ENCODE measurements around the gene EEIG1.

EEIG1 gene

DNA sequence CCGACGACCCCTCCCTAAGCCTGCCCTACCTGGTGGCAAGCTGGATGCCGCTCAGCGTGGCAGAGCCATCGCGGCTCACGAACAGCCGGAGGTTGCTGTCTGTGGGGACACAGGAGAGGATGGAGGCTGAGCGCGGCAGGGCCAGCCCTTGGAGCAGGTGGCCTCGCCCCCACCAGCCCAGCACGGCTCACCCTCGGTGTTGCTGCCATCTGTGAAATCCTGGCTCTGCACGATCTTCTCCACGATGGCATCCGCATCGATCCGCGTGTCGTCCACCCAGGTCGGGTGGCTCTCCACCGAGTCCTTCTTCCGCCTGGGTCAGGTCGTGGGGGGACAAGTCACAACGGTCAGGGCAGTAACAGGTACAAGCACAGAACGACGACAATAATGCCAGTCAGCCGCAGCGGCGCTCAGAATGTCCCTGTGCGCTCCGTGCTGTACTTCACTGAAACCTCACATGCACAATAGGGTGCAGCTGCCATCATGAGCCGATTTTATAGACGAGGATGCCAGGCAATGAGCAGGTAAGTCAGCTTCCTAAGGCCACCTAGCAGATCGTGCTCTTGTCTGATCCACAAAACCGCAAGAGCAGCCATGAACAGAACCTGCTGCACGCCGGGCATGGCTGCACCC, 36.1 kb downstream of the EEIG1 start:
- Histone ChIP-seq H2AFZ (ENCODE audit: low read depth, low read length) (no peak overlapping the region), H3K4me1 (ENCODE audit: low read length) (peaks cover 22% of the 10 kb centered on the region), H3K9ac (ENCODE audit: low read length) (no peak overlapping the region), H3K27ac (ENCODE audit: low read length) (no peak overlapping the region), H3K36me3 (replicated peaks; ENCODE audit: low read depth, low read length) (peaks cover 10% of the 10 kb centered on the region), H3K9me3 (ENCODE audit: insufficient read depth, low read length) (no peaks in the 10 kb centered on the region), H4K20me1 (ENCODE audit: insufficient read depth, low read length) (no peaks in the 10 kb centered on the region), H3K4me3 (ENCODE audit: low read length) (no peak overlapping the region), H3K4me2 (ENCODE audit: low read length) (no peak overlapping the region), H3K79me2 (ENCODE audit: low read length) (no peaks in the 10 kb centered on the region), H3K27me3 (ENCODE audit: low read depth, low read length) (no peaks in the 10 kb centered on the region)
- TF ChIP-seq, protein P1, sequence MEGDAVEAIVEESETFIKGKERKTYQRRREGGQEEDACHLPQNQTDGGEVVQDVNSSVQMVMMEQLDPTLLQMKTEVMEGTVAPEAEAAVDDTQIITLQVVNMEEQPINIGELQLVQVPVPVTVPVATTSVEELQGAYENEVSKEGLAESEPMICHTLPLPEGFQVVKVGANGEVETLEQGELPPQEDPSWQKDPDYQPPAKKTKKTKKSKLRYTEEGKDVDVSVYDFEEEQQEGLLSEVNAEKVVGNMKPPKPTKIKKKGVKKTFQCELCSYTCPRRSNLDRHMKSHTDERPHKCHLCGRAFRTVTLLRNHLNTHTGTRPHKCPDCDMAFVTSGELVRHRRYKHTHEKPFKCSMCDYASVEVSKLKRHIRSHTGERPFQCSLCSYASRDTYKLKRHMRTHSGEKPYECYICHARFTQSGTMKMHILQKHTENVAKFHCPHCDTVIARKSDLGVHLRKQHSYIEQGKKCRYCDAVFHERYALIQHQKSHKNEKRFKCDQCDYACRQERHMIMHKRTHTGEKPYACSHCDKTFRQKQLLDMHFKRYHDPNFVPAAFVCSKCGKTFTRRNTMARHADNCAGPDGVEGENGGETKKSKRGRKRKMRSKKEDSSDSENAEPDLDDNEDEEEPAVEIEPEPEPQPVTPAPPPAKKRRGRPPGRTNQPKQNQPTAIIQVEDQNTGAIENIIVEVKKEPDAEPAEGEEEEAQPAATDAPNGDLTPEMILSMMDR (IDR thresholded peaks at IDR 0.05; ENCODE audit: low read depth, low read length), result no peak
- no peak for TF ChIP-seq EZH2phosphoT487 (IDR thresholded peaks at IDR 0.05; ENCODE audit: low read depth)

- Histone ChIP-seq H3K79me2 (ENCODE audit: low read length) (no peaks in the 10 kb centered on the region), H4K20me1 (ENCODE audit: insufficient read depth, low read length) (no peaks in the 10 kb centered on the region), H3K4me1 (ENCODE audit: low read length) (peaks cover 16% of the 10 kb centered on the region), H2AFZ (ENCODE audit: low read depth, low read length) (no peak overlapping the region), H3K27ac (ENCODE audit: low read length) (peak overlapping the region; percentile 61), H3K4me2 (ENCODE audit: low read length) (peak overlapping the region; percentile 72), H3K36me3 (replicated peaks; ENCODE audit: low read depth, low read length) (peaks cover 10% of the 10 kb centered on the region), H3K9me3 (ENCODE audit: insufficient read depth, low read length) (no peaks in the 10 kb centered on the region), H3K9ac (ENCODE audit: low read length) (peak overlapping the region; percentile 45; the same call in 1 of the 2 replicates), H3K27me3 (ENCODE audit: low read depth, low read length) (no peaks in the 10 kb centered on the region), H3K4me3 (ENCODE audit: low read length) (peak overlapping the region; percentile 54)
- TF ChIP-seq EZH2phosphoT487 (IDR thresholded peaks at IDR 0.05; ENCODE audit: low read depth), result no peak
- TF ChIP-seq, protein P1 (IDR thresholded peaks at IDR 0.05; ENCODE audit: low read depth, low read length), result peak; percentile 91
Measured at GRCh38 chr9:127943731-127944144, 37.1 kb downstream of the EEIG1 start.

GRCh38 chr9:127943011-127943662, 37.7 kb downstream of the EEIG1 start:
- H3K4me2 ChIP-seq (ENCODE audit: low read length), result peak overlapping the region; percentile 72
- H3K27ac ChIP-seq (ENCODE audit: low read length), result peak overlapping the region; percentile 61
- no peaks in the 10 kb centered on the region for H3K79me2 ChIP-seq (ENCODE audit: low read length)

More at GRCh38 chr9:127943011-127943662, 37.7 kb downstream of the EEIG1 start:
- Histone ChIP-seq H3K9me3 (ENCODE audit: insufficient read depth, low read length) (no peaks in the 10 kb centered on the region), H3K4me1 (ENCODE audit: low read length) (peaks cover 21% of the 10 kb centered on the region), H3K4me3 (ENCODE audit: low read length) (peak overlapping the region; percentile 54), H4K20me1 (ENCODE audit: insufficient read depth, low read length) (no peaks in the 10 kb centered on the region), H3K27me3 (ENCODE audit: low read depth, low read length) (no peaks in the 10 kb centered on the region), H2AFZ (ENCODE audit: low read depth, low read length) (no peak overlapping the region), H3K36me3 (replicated peaks; ENCODE audit: low read depth, low read length) (peaks cover 10% of the 10 kb centered on the region), H3K9ac (ENCODE audit: low read length) (peak overlapping the region; percentile 45; the same call in 1 of the 2 replicates)
- TF ChIP-seq, protein P1 (IDR thresholded peaks at IDR 0.05; ENCODE audit: low read depth, low read length), result no peak; the same call in 1 of the 2 replicates
- no peak for TF ChIP-seq EZH2phosphoT487 (IDR thresholded peaks at IDR 0.05; ENCODE audit: low read depth)
